Neutrophil (primary cell): ENCODE measurements around the gene LSM4.

Source experiments
- H3K27ac ChIP-seq: fragments of 200-600 bp; sonication (generic); 2 replicates; pipeline ENCODE4 v1.5.1; 2016; ENCODE audit warnings: mild to moderate bottlenecking, moderate library complexity
- H3K27me3 ChIP-seq: fragments of 200-600 bp; sonication (generic); 2 replicates; pipeline ENCODE4 v1.6.0; 2016; ENCODE audit warnings: mild to moderate bottlenecking
- H3K36me3 ChIP-seq: fragments of 200-600 bp; sonication (generic); 2 replicates; pipeline ENCODE4 v1.5.1; 2017
- H3K4me1 ChIP-seq, 2 experiments: fragments of 200-600 bp in 1 of 2; sonication (generic) in 1 of 2; 1 replicate in 1 of 2; 2 replicates in 1 of 2; pipeline versions ENCODE4 v1.5.1 to v1.6.1; 2013 to 2016; ENCODE audit warnings: low read depth in 1 of 2, low read length in 1 of 2, mild to moderate bottlenecking in 1 of 2, moderate library complexity in 1 of 2; ENCODE audit not compliant: control insufficient read depth in 1 of 2, insufficient read depth in 1 of 2
- H3K4me3 ChIP-seq, 2 experiments: fragments of 200-600 bp in 1 of 2; sonication (generic) in 1 of 2; 1 replicate in 1 of 2; 2 replicates in 1 of 2; pipeline ENCODE4 v1.5.1; 2013 to 2016; ENCODE audit warnings: low read depth in 1 of 2, low read length in 1 of 2, mild to moderate bottlenecking in 1 of 2, moderate library complexity in 1 of 2
- H3K9me3 ChIP-seq: fragments of 200-600 bp; sonication (generic); 2 replicates; pipeline ENCODE4 v1.5.1; 2016
- TF ChIP-seq, protein P1 (sequence below): fragments of 200-600 bp; sonication (generic); IDR thresholded peaks from 2 replicates; pipeline ENCODE4 v1.5.1; 2016; ENCODE audit warnings: antibody characterized with exemption

LSM4 gene

GRCh38 chr19:18321734-18322102 lies 1.2 kb downstream of the LSM4 start:
- Histone ChIP-seq H3K9me3 (no peaks in the 10 kb centered on the region), H3K36me3 (no peaks in the 10 kb centered on the region), H3K4me3 (peak overlapping the region in 1 of 2 experiments; percentile 86), H3K4me1 (peaks cover 54 to 57% of the 10 kb centered on the region in 2 experiments), H3K27ac (peak overlapping the region; percentile 82), H3K27me3 (no peaks in the 10 kb centered on the region)
- TF ChIP-seq, protein P1, sequence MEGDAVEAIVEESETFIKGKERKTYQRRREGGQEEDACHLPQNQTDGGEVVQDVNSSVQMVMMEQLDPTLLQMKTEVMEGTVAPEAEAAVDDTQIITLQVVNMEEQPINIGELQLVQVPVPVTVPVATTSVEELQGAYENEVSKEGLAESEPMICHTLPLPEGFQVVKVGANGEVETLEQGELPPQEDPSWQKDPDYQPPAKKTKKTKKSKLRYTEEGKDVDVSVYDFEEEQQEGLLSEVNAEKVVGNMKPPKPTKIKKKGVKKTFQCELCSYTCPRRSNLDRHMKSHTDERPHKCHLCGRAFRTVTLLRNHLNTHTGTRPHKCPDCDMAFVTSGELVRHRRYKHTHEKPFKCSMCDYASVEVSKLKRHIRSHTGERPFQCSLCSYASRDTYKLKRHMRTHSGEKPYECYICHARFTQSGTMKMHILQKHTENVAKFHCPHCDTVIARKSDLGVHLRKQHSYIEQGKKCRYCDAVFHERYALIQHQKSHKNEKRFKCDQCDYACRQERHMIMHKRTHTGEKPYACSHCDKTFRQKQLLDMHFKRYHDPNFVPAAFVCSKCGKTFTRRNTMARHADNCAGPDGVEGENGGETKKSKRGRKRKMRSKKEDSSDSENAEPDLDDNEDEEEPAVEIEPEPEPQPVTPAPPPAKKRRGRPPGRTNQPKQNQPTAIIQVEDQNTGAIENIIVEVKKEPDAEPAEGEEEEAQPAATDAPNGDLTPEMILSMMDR = no peak

DNA sequence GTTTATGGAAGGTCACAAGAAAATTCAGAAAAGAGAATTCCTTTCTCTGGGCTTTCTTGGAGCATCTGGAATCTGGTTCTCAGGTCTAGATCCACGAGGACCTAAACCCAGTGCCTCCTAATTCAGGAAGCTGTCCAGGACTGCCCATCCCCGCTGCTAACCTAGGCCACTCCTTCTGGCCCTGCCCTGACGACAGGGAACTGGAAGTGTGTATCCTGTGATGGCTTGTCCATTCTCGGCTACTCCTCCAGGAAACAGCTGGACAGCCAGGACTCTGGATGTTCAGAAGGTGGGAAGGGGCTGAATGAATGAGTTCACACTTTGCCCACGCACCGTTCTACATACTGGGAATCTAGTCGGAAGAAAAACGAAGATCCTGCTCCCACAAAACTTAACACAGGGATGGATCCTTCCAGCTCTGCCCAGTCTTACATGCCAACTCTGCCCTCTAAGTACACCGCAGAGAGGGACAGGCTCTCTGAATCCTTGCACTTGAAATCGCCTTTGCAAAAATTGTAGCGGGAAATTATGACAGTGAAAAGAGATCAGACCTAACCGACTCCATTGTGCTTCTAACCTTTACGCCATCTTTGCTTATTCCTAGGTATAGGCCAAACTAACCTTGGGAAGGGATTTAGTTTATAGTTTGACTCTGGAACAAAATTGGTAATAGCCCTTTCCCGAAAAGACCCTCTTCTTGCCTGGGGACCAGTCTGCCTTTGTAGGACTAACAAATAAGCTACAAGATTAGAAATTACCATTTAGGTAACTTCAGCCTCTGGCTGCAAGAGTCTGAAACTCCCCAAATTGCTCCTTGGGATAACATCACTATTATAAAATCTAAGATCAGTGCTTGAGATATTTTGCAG lies 1.8 kb downstream of the LSM4 start:
- TF ChIP-seq, protein P1 = no peak
- Histone ChIP-seq H3K4me1 (peaks cover 56 to 57% of the 10 kb centered on the region in 2 experiments), H3K27ac (peak overlapping the region; percentile 82), H3K4me3 (no peak overlapping the region), H3K36me3 (no peaks in the 10 kb centered on the region), H3K9me3 (no peaks in the 10 kb centered on the region), H3K27me3 (no peaks in the 10 kb centered on the region)

DNA sequence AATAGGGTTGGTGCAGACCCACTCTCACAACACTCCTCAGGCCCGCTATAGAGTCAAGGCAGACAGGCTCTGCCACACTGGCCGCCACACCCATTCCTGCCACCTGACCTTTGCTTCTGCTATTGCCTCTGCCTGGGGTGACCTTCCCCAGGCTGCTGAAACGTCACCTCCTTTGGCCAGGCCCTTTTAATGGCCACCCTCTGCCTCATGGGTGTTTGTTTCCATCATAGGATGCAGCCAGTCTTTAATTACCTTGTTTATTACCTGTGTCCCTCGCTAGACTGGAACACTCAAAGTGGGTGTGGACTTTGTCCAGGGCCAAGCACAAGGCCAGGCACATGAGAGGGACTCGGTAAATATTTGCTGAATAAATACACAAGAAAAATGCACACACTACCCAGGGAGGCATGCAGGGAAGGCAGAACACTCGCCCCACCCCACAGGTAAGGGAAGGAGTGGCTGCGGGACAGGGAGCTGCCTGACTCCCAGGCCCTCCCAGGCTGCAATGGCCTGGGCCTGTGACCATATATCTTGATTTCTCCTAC lies 3.2 kb downstream of the LSM4 start:
- Histone ChIP-seq H3K9me3 (no peaks in the 10 kb centered on the region), H3K4me1 (peaks cover 56 to 57% of the 10 kb centered on the region in 2 experiments), H3K27me3 (no peaks in the 10 kb centered on the region), H3K36me3 (no peaks in the 10 kb centered on the region), H3K4me3 (no peak overlapping the region), H3K27ac (peak overlapping the region; percentile 81)
- TF ChIP-seq, protein P1 = no peak

- Histone ChIP-seq H3K36me3 (no peaks in the 10 kb centered on the region), H3K27me3 (no peaks in the 10 kb centered on the region), H3K9me3 (no peaks in the 10 kb centered on the region), H3K27ac (peak overlapping the region; percentile 81), H3K4me1 (peaks cover 49% of the 10 kb centered on the region in 2 experiments), H3K4me3 (peak overlapping the region; percentile 6 to 38)
- TF ChIP-seq, protein P1 = no peak
These were observed 4.7 kb downstream of the LSM4 start for GRCh38 chr19:18317961-18318800.

DNA sequence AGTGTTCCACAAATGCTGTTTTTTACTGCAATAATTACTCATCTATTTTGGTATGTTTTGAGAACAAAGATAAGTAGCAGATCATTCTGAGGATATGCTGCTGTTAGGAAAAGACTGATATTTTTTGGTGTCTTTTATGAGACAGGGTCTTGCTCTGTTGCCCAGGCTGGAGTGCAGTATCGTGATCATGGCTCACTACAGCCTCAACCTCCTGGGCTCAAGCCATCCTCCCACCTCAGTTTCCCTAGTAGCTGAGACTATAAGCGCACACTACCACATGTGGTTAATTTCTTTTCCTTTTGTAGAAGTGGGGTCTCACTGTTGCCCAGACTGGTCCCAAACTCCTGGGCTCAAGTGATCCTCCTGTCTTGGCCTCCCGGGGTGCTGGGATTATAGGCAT lies 9.5 kb downstream of the LSM4 start:
- Histone ChIP-seq H3K4me3 (no peak overlapping the region), H3K9me3 (no peaks in the 10 kb centered on the region), H3K4me1 (peaks cover 10 to 17% of the 10 kb centered on the region in 2 experiments)

More for the DNA sequence above, 9.5 kb downstream of the LSM4 start:
- Histone ChIP-seq H3K27me3 (no peaks in the 10 kb centered on the region), H3K27ac (no peak overlapping the region), H3K36me3 (peaks cover 17% of the 10 kb centered on the region)
- TF ChIP-seq, protein P1 = no peak
